Measurements from ENCODE around the gene GPN2. TPM values are rescaled to one million over a fixed set of nuclear protein-coding genes. Genes with fewer than 3 reads are reported as not detected.

GPN2 gene
- total and polyA plus RNA-seq, 9 of the 15 experiments (the other 6 are each of a cell fraction or from before 2014, with no cell fraction given): 9.9 to 58.8 (median 20.4) TPM

- TF ChIP-seq VEZF1 (CRISPR knock-in tag; IDR thresholded peaks at IDR 0.05) (peak; percentile 39), ZNF780A (CRISPR knock-in tag; IDR thresholded peaks at IDR 0.05) (no peak), HES1 (IDR thresholded peaks at IDR 0.05; ENCODE audit: low read depth) (no peak), NR2C2 (CRISPR knock-in tag; IDR thresholded peaks at IDR 0.05) (no peak), NR2C2 (tag; IDR thresholded peaks at IDR 0.05) (peak; percentile 70; the same call in 1 of the 2 replicates), MEIS2 (IDR thresholded peaks at IDR 0.05; ENCODE audit: partially characterized antibody) (peak; percentile 10), ATF1 (CRISPR knock-in tag; IDR thresholded peaks at IDR 0.05) (no peak), ATF1 (tag; IDR thresholded peaks at IDR 0.05) (no peak), ZZZ3 (IDR thresholded peaks at IDR 0.05) (no peak), NR2C1 (IDR thresholded peaks at IDR 0.05) (no peak), NR2C1 (tag; IDR thresholded peaks at IDR 0.05) (peak; percentile 58; the same call in 1 of the 2 replicates), ZBED1 (IDR thresholded peaks at IDR 0.05) (no peak), NR3C1 (CRISPR knock-in tag; IDR thresholded peaks at IDR 0.05) (no peak), ZNF212 (CRISPR knock-in tag; IDR thresholded peaks at IDR 0.05) (no peak)
Observed at GRCh38 chr1:26938004-26938658, 48.0 kb upstream of the GPN2 start (continued).

All from K562 (cell line).